H1 (cell line): ENCODE results near the gene MACF1. TPM values are rescaled to one million over a fixed set of nuclear protein-coding genes. Genes with fewer than 3 reads are reported as not detected.

Experiments
- CTCF ChIA-PET: fragments of 300-600 bp; sonication (Branson Sonifier 250); formaldehyde crosslinking; loops from one replicate; lab custom pipeline; 2021; ENCODE audit not compliant: partially characterized antibody; lab: Charles Lee
- POLR2A ChIA-PET: fragments of 300-600 bp; sonication (Branson Sonifier 250); formaldehyde crosslinking; loops from one replicate; lab custom pipeline; 2021; ENCODE audit warnings: inconsistent platforms; ENCODE audit not compliant: partially characterized antibody; lab: Charles Lee
- DNase-seq, 2 experiments: peaks; one replicate each; pipeline versions ENCODE4 v3.0.0 to v3.0.0-alpha.2; 2010 to 2022; ENCODE audit warnings: low spot score in 2 of 2, low read depth in 1 of 2, mixed read lengths in 1 of 2
- FAIRE-seq: peaks from 2 replicates; lab custom pipeline; 2011; peaks lifted over from hg19 to GRCh38; lab: Jason Lieb, UNC
- H2AFZ ChIP-seq: 2 replicates; pipeline ENCODE4 v1.8.1; 2012; ENCODE audit warnings: low read length, inconsistent platforms
- H2AK5ac ChIP-seq: 2 replicates; pipeline ENCODE4 v1.6.1; 2013; ENCODE audit warnings: low read depth, low read length
- H2BK120ac ChIP-seq: replicated peaks from 2 replicates; pipeline ENCODE3; 2013; ENCODE audit warnings: low read depth, low read length, inconsistent platforms
- H2BK12ac ChIP-seq: 2 replicates; pipeline ENCODE4 v1.6.1; 2013; ENCODE audit warnings: low read depth, low read length
- H2BK15ac ChIP-seq: 2 replicates; pipeline ENCODE4 v1.6.1; 2013; ENCODE audit warnings: low read length
- H2BK20ac ChIP-seq: 2 replicates; pipeline ENCODE4 v1.6.1; 2013; ENCODE audit warnings: low read length
- H2BK5ac ChIP-seq: 2 replicates; pipeline ENCODE4 v1.6.1; 2013; ENCODE audit warnings: low read depth, low read length
- H3K14ac ChIP-seq: 2 replicates; pipeline ENCODE4 v1.6.1; 2013; ENCODE audit warnings: inconsistent platforms; ENCODE audit not compliant: insufficient read length
- H3K18ac ChIP-seq: 2 replicates; pipeline ENCODE4 v1.6.1; 2013; ENCODE audit warnings: low read length; ENCODE audit errors: extremely low read depth
- H3K23ac ChIP-seq: 2 replicates; pipeline ENCODE4 v1.6.1; 2013; ENCODE audit warnings: inconsistent platforms; ENCODE audit not compliant: insufficient read length
- H3K23me2 ChIP-seq: 2 replicates; pipeline ENCODE4 v1.6.1; 2013; ENCODE audit warnings: low read depth, low read length
- H3K27ac ChIP-seq: 2 replicates; pipeline ENCODE4 v1.6.1; 2011; ENCODE audit warnings: low read depth, low read length, inconsistent platforms
- H3K27me3 ChIP-seq, 4 experiments: replicated peaks in 1 of 4; 1 replicate in 1 of 4; 2 replicates in 3 of 4; pipeline versions ENCODE4 v1.6.1 to v1.8.1; 2011 to 2013; ENCODE audit warnings: low read length in 3 of 4, mild to moderate bottlenecking in 3 of 4, inconsistent platforms in 2 of 4, mixed read lengths in 2 of 4, moderate library complexity in 1 of 4; ENCODE audit not compliant: control insufficient read depth in 3 of 4, insufficient read depth in 3 of 4; ENCODE audit errors: extremely low read depth in 1 of 4
- H3K36me3 ChIP-seq, 4 experiments: 2 replicates each; pipeline versions ENCODE4 v1.6.1 to v1.8.1; 2011 to 2013; ENCODE audit warnings: mild to moderate bottlenecking in 4 of 4, low read length in 3 of 4, moderate library complexity in 2 of 4, control low read depth in 1 of 4, inconsistent platforms in 1 of 4; ENCODE audit not compliant: insufficient read depth in 4 of 4, control insufficient read depth in 2 of 4
- H3K4ac ChIP-seq: replicated peaks from 2 replicates; pipeline ENCODE3; 2013; ENCODE audit warnings: low read length, low read depth, mixed read lengths, inconsistent platforms; ENCODE audit not compliant: insufficient read length
- H3K4me1 ChIP-seq, 4 experiments: replicated peaks in 1 of 4; 1 replicate in 1 of 4; 2 replicates in 3 of 4; pipeline versions ENCODE4 v1.6.1 to v1.8.1; 2011 to 2013; ENCODE audit warnings: low read length in 3 of 4, inconsistent platforms in 2 of 4, mixed read lengths in 1 of 4; ENCODE audit not compliant: insufficient read depth in 4 of 4, control insufficient read depth in 3 of 4
- H3K4me2 ChIP-seq, 2 experiments: 2 replicates each; pipeline versions ENCODE4 v1.6.1 to v1.8.1; 2011 to 2013; ENCODE audit warnings: low read depth in 2 of 2, low read length in 2 of 2, control low read depth in 1 of 2, inconsistent platforms in 1 of 2, mild to moderate bottlenecking in 1 of 2; ENCODE audit not compliant: insufficient read depth in 1 of 2
- H3K4me3 ChIP-seq, 4 experiments: fragments of 200-600, 300-600 bp in 1 of 4; sonication (generic), shearing (Covaris generic), sonication (Bioruptor Twin) in 1 of 4; 2 replicates each; pipeline versions ENCODE4 v1.5.1 to v1.8.1; 2011 to 2016; ENCODE audit warnings: low read length in 4 of 4, low read depth in 3 of 4, control low read depth in 2 of 4, inconsistent platforms in 2 of 4, mild to moderate bottlenecking in 2 of 4, mixed read lengths in 1 of 4, moderate library complexity in 1 of 4; ENCODE audit not compliant: insufficient read depth in 2 of 4; ENCODE audit errors: extremely low read depth in 1 of 4
- H3K56ac ChIP-seq: replicated peaks from 2 replicates; pipeline ENCODE3; 2013; ENCODE audit warnings: low read depth, mild to moderate bottlenecking, mixed read lengths, low read length, inconsistent platforms; ENCODE audit not compliant: insufficient read length
- H3K79me1 ChIP-seq: 2 replicates; pipeline ENCODE4 v1.6.1; 2013; ENCODE audit warnings: low read depth, low read length, control low read depth
- H3K79me2 ChIP-seq, 2 experiments: 2 replicates each; pipeline versions ENCODE4 v1.6.1 to v1.8.1; 2012 to 2013; ENCODE audit warnings: low read length in 2 of 2, mild to moderate bottlenecking in 2 of 2, inconsistent platforms in 1 of 2; ENCODE audit not compliant: insufficient read depth in 2 of 2, control insufficient read depth in 1 of 2
- H3K9ac ChIP-seq, 4 experiments: replicated peaks in 1 of 4; 1 replicate in 1 of 4; 2 replicates in 3 of 4; pipeline versions ENCODE4 v1.6.1 to v1.8.1; 2011 to 2013; ENCODE audit warnings: low read depth in 3 of 4, low read length in 3 of 4, control low read depth in 2 of 4, mild to moderate bottlenecking in 2 of 4, moderate library complexity in 2 of 4, inconsistent platforms in 1 of 4; ENCODE audit errors: extremely low read depth in 1 of 4
- H3K9me3 ChIP-seq, 2 experiments: 2 replicates each; pipeline versions ENCODE4 v1.6.1 to v1.8.1; 2012 to 2013; ENCODE audit warnings: mild to moderate bottlenecking in 2 of 2, moderate library complexity in 2 of 2, control low read depth in 1 of 2, inconsistent platforms in 1 of 2, low read depth in 1 of 2, low read length in 1 of 2, mixed read lengths in 1 of 2; ENCODE audit not compliant: insufficient read depth in 2 of 2
- H4K20me1 ChIP-seq, 2 experiments: replicated peaks in 1 of 2; 2 replicates each; pipeline versions ENCODE3 to v1.8.1; 2011 to 2013; ENCODE audit warnings: inconsistent platforms in 2 of 2, low read length in 2 of 2, mild to moderate bottlenecking in 1 of 2; ENCODE audit not compliant: insufficient read depth in 2 of 2, control insufficient read depth in 1 of 2
- H4K5ac ChIP-seq: 2 replicates; pipeline ENCODE4 v1.6.1; 2013; ENCODE audit warnings: low read length, low read depth, mixed read lengths, inconsistent platforms; ENCODE audit not compliant: insufficient read length
- H4K8ac ChIP-seq: 2 replicates; pipeline ENCODE4 v1.8.0; 2013; ENCODE audit warnings: mild to moderate bottlenecking, moderate library complexity, low read length, inconsistent platforms; ENCODE audit not compliant: insufficient read depth; ENCODE audit errors: extremely low read depth
- H4K91ac ChIP-seq: replicated peaks from 2 replicates; pipeline ENCODE3; 2013; ENCODE audit warnings: low read length, mixed read lengths, inconsistent platforms; ENCODE audit not compliant: insufficient read length
- HDAC6 ChIP-seq: IDR thresholded peaks from one replicate; pipeline ENCODE4 v1.7.1; 2012; ENCODE audit warnings: low read depth, mild to moderate bottlenecking, inconsistent platforms, low read length, moderate library complexity
- NANOG ChIP-seq: IDR thresholded peaks from 2 replicates; pipeline ENCODE4 v1.6.1; 2011; ENCODE audit warnings: low read length, low read depth, mild to moderate bottlenecking, inconsistent platforms; ENCODE audit not compliant: insufficient read depth, poor library complexity, severe bottlenecking
- PHF8 ChIP-seq: fragments of 200-600 bp; sonication (generic); conservative IDR thresholded peaks from 2 replicates; pipeline ENCODE4 v1.7.1; 2012; ENCODE audit warnings: low read depth, mild to moderate bottlenecking, inconsistent platforms, low read length, moderate library complexity
- POLR2A ChIP-seq, 2 experiments: IDR thresholded peaks; 1 replicate in 1 of 2; 2 replicates in 1 of 2; pipeline ENCODE4 v1.6.1; 2011; ENCODE audit warnings: low read depth in 2 of 2, low read length in 2 of 2, mild to moderate bottlenecking in 2 of 2; ENCODE audit errors: control extremely low read depth in 1 of 2
- POLR2AphosphoS5 ChIP-seq: IDR thresholded peaks from 2 replicates; pipeline ENCODE4 v1.6.1; 2011; ENCODE audit warnings: low read depth, low read length
- POU5F1 ChIP-seq: IDR thresholded peaks from 2 replicates; pipeline ENCODE4 v1.6.1; 2011; ENCODE audit warnings: low read depth, mild to moderate bottlenecking, low read length, moderate library complexity
- RXRA ChIP-seq: IDR thresholded peaks from 2 replicates; pipeline ENCODE4 v1.6.1; 2011; ENCODE audit warnings: low read depth, mild to moderate bottlenecking, low read length, moderate library complexity; ENCODE audit not compliant: insufficient read depth
- SIRT6 ChIP-seq: IDR thresholded peaks from one replicate; pipeline ENCODE4 v1.7.1; 2012; ENCODE audit warnings: low read length, inconsistent platforms
- polyA plus RNA-seq, 7 experiments: library from polyadenylated mRNA; depleted of rRNA in 3 of 7; stranded (reverse) in 5 of 7; unstranded in 2 of 7; fragments of >200 nt in 5 of 7; fragments of 200-250 nt in 2 of 7; gene quantifications; 1 replicate in 5 of 7; 2 replicates in 1 of 7; 4 replicates in 1 of 7; pipeline versions ENCODE4 v1.2.1 to v1.2.3, GENCODE V29; 2011 to 2013; ENCODE audit warnings: missing spikeins in 2 of 7, mixed read lengths in 2 of 7
- total RNA-seq: library from RNA; stranded (reverse); fragmentation: NEBNext Ultra II Directional; extraction: Animal tissue kit (Norgen Biotek cat#: 25700); gene quantifications from 2 replicates; pipeline ENCODE4 v1.2.1, GENCODE V29; 2021
- TF ChIP-seq, protein P1 (sequence below): IDR thresholded peaks from 2 replicates; pipeline ENCODE4 v1.6.1; 2011; ENCODE audit warnings: low read length, improper control_type of control experiment
- TF ChIP-seq, protein P2 (sequence below): IDR thresholded peaks from 2 replicates; pipeline ENCODE4 v1.6.1; 2012; ENCODE audit warnings: inconsistent platforms

MACF1 gene
- total and polyA plus RNA-seq, 2 of the 8 experiments (the other 6 are each of a cell fraction or from before 2014, with no cell fraction given) = 59.8 to 285 TPM

DNA sequence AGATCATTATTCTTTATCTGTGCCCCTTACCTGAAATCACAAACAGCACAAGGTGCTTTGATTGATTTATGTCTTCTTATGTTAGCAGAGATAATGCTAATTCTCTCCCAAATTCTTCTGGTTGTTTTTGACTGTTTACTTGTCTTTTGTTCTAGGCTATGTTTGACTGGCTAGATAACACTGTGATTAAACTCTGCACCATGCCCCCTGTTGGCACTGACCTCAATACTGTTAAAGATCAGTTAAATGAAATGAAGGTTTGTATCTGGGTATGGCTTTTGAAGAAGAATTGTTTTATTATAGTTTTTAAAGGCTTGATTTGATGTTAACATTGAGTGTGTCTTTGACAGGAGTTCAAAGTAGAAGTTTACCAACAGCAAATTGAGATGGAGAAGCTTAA is 237.3 kb downstream of the MACF1 start:
- Histone ChIP-seq H3K56ac (no peak overlapping the region), H3K14ac (no peak overlapping the region), H2BK20ac (no peak overlapping the region), H3K36me3 (peaks cover 42 to 95% (median 79%) of the 10 kb centered on the region in 4 experiments), H3K23me2 (no peaks in the 10 kb centered on the region), H3K27me3 (no peaks in the 10 kb centered on the region), H2BK15ac (no peak overlapping the region), H2BK5ac (no peak overlapping the region), H3K4ac (no peak overlapping the region), H4K20me1 (peaks cover 0 to 3% of the 10 kb centered on the region in 2 experiments), H2AK5ac (no peak overlapping the region), H3K9me3 (no peaks in the 10 kb centered on the region), H4K5ac (no peak overlapping the region), H2AFZ (no peak overlapping the region), H3K79me2 (no peaks in the 10 kb centered on the region), H2BK12ac (no peak overlapping the region), H4K91ac (no peak overlapping the region), H3K18ac (no peak overlapping the region), H4K8ac (no peak overlapping the region; the same call in 1 of the 2 replicates), H3K4me1 (no peaks in the 10 kb centered on the region), H3K27ac (no peak overlapping the region), H3K4me2 (no peak overlapping the region), H3K9ac (no peak overlapping the region), H3K23ac (no peak overlapping the region), H3K79me1 (no peaks in the 10 kb centered on the region), H2BK120ac (no peak overlapping the region), H3K4me3 (no peak overlapping the region)
- ChIA-PET CTCF (interaction anchor here (0.5 to 2.1 kb wide), 4 partner anchors 9 to 42 kb away, joined by 3 to 7 read pairs (median 6); no protein-coding TSS in a partner anchor), POLR2A (interaction anchor here (0.9 kb wide), 1 partner anchor 71 kb away, joined by 3 read pairs; no protein-coding TSS in a partner anchor)
- no peak for FAIRE-seq
- DNase-seq = no peak
- TF ChIP-seq RXRA (no peak), HDAC6 (no peak), POU5F1 (no peak), POLR2A (IDR thresholded peaks at IDR 0.05; ENCODE audit: control extremely low read depth in 1 of 2, low read depth in 2 of 2, low read length in 2 of 2) (no peak), SIRT6 (no peak), POLR2AphosphoS5 (no peak), PHF8 (no peak), NANOG (no peak)
- TF ChIP-seq, protein P1, sequence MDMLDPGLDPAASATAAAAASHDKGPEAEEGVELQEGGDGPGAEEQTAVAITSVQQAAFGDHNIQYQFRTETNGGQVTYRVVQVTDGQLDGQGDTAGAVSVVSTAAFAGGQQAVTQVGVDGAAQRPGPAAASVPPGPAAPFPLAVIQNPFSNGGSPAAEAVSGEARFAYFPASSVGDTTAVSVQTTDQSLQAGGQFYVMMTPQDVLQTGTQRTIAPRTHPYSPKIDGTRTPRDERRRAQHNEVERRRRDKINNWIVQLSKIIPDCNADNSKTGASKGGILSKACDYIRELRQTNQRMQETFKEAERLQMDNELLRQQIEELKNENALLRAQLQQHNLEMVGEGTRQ = no peak
- TF ChIP-seq, protein P2, sequence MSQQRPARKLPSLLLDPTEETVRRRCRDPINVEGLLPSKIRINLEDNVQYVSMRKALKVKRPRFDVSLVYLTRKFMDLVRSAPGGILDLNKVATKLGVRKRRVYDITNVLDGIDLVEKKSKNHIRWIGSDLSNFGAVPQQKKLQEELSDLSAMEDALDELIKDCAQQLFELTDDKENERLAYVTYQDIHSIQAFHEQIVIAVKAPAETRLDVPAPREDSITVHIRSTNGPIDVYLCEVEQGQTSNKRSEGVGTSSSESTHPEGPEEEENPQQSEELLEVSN = no peak
